Esophagus muscularis mucosa (tissue), 4 donors: ENCODE data around the gene PSMB4. TPM values are rescaled to one million over a fixed set of nuclear protein-coding genes. Genes with fewer than 3 reads are reported as not detected.
A peak's percentile ranks its signal among the peaks of the same experiment; 100 is the strongest.

Experiments
- DNase-seq: peaks from one replicate; pipeline ENCODE4 v3.0.0-alpha.2; 2017; ENCODE audit errors: extremely low spot score
- H3K27ac ChIP-seq, 4 donors: fragments of 200-600 bp; sonication (generic); replicated peaks in 1 of 4; 1 replicate in 3 of 4; 2 replicates in 1 of 4; pipeline ENCODE4 v1.5.1; 2016 to 2019; ENCODE audit warnings: mild to moderate bottlenecking in 1 of 4
- H3K27me3 ChIP-seq, 4 donors: fragments of 200-600 bp; sonication (generic); one replicate each; pipeline versions ENCODE4 v1.5.1 to v1.6.0; 2016 to 2019
- H3K36me3 ChIP-seq, 4 donors: fragments of 200-600 bp; sonication (generic); one replicate each; pipeline ENCODE4 v1.5.1; 2016 to 2019
- H3K4me1 ChIP-seq, 4 donors: fragments of 200-600 bp; sonication (generic); one replicate each; pipeline ENCODE4 v1.5.1; 2016 to 2019
- H3K4me3 ChIP-seq, 4 donors: fragments of 200-600 bp; sonication (generic); 1 replicate in 2 of 4; 2 replicates in 2 of 4; pipeline ENCODE4 v1.5.1; 2016 to 2019; ENCODE audit warnings: mild to moderate bottlenecking in 4 of 4, moderate library complexity in 1 of 4
- H3K9me3 ChIP-seq, 4 donors: fragments of 200-600 bp; sonication (generic); 1 replicate in 3 of 4; 2 replicates in 1 of 4; pipeline ENCODE4 v1.5.1; 2016 to 2019
- EP300 ChIP-seq: sonication (generic); formaldehyde crosslinking; IDR thresholded peaks from one replicate; pipeline ENCODE4 v1.6.1; 2017; ENCODE audit warnings: antibody characterized with exemption
- POLR2A ChIP-seq: fragments of 450-650 bp; IDR thresholded peaks from one replicate; pipeline ENCODE4 v1.6.1; 2017; ENCODE audit warnings: antibody characterized with exemption, moderate library complexity, mild to moderate bottlenecking, low read depth
- POLR2AphosphoS5 ChIP-seq, 2 donors: sonication (generic); formaldehyde crosslinking; IDR thresholded peaks; one replicate each; pipeline ENCODE4 v1.6.1; 2017; ENCODE audit warnings: antibody characterized with exemption in 2 of 2
- WGBS: methylation state at CpG from one replicate; pipeline ENCODE4 v1.1.5; 2018; 5-methylcytosine and 5-hydroxymethylcytosine counted together
- intact Hi-C: fragments of 100-400 bp; cut with DNase I; formaldehyde crosslinking; loops from one replicate; pipeline ENCODE4 v1.15.1; 2023
- total RNA-seq, 4 donors: library from RNA; depleted of rRNA; stranded (reverse); fragments of >200 nt; gene quantifications; one replicate each; pipeline versions ENCODE4 v1.1.0 to v1.2.1, GENCODE V29; 2016
- TF ChIP-seq, protein P1 (sequence below), 3 experiments: fragments of 200-600 bp in 2 of 3; fragments of 450-650 bp in 1 of 3; sonication (generic) in 2 of 3; IDR thresholded peaks; one replicate each; pipeline ENCODE4 v1.5.1; 2017 to 2019; ENCODE audit warnings: antibody characterized with exemption in 3 of 3, mild to moderate bottlenecking in 2 of 3, moderate library complexity in 1 of 3

Gene PSMB4
- total RNA-seq, 4 donors from 2014 or later = 236 to 284 (median 253) TPM

DNA sequence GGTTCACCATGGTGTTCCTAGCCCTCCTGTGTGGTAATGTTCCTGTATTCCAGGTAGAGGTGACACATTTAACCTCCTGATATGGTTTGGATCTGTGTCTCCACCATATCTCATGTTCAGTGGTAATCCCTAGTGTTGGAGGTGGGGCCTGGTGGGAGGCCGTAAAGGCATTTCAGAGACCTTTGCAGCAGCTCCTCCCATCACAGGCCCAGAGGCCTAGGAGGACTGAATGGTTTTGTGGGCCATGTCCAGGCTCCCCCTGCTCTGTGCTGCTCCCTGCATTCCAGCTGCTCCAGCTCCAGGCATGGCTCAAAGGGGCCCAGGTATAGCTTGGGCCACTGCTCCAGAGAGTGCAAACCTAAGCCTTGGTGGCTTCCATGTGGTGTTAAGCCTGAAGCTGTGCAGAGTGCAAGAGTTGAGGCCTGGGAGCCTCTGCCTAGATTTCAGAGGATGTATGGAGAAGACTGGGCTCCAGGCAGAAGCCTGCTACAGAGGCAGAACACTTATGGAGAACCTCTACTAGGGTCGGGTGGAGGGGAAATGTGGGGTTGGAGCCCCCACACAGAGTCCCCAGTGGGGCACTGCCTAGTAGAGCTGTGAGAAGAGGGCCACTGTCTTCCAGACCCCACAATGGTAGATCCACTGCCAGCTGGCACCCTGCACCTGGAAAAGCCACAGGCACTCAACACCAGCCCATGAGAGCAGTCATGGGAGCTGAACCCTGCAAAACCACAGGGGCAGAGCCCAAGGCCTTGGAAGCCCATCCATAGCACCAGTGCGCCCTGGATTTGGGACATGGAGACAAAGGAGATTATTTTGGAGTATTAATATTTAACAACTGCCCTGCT, 36.8 kb upstream of the PSMB4 start:
- no peak for DNase-seq
- no peaks in the 10 kb centered on the region for H3K9me3 ChIP-seq
- TF ChIP-seq EP300 (no peak), POLR2A (no peak), POLR2AphosphoS5 (IDR thresholded peaks at IDR 0.05) (no peak)
- TF ChIP-seq, protein P1, sequence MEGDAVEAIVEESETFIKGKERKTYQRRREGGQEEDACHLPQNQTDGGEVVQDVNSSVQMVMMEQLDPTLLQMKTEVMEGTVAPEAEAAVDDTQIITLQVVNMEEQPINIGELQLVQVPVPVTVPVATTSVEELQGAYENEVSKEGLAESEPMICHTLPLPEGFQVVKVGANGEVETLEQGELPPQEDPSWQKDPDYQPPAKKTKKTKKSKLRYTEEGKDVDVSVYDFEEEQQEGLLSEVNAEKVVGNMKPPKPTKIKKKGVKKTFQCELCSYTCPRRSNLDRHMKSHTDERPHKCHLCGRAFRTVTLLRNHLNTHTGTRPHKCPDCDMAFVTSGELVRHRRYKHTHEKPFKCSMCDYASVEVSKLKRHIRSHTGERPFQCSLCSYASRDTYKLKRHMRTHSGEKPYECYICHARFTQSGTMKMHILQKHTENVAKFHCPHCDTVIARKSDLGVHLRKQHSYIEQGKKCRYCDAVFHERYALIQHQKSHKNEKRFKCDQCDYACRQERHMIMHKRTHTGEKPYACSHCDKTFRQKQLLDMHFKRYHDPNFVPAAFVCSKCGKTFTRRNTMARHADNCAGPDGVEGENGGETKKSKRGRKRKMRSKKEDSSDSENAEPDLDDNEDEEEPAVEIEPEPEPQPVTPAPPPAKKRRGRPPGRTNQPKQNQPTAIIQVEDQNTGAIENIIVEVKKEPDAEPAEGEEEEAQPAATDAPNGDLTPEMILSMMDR (IDR thresholded peaks at IDR 0.05) = no peak
- no peaks in the 10 kb centered on the region for H3K27me3 ChIP-seq
- H3K36me3 ChIP-seq = peaks cover 29 to 53% (median 41%) of the 10 kb centered on the region in 4 donors
- WGBS = 100% methylated on average over 1 of the region's 3 CpGs
- H3K4me1 ChIP-seq = peaks cover 1 to 3% (median 2%) of the 10 kb centered on the region in 4 donors
- no peak overlapping the region for H3K4me3 ChIP-seq
- intact Hi-C loops = no loop called here
- H3K27ac ChIP-seq = no peak overlapping the region

DNA sequence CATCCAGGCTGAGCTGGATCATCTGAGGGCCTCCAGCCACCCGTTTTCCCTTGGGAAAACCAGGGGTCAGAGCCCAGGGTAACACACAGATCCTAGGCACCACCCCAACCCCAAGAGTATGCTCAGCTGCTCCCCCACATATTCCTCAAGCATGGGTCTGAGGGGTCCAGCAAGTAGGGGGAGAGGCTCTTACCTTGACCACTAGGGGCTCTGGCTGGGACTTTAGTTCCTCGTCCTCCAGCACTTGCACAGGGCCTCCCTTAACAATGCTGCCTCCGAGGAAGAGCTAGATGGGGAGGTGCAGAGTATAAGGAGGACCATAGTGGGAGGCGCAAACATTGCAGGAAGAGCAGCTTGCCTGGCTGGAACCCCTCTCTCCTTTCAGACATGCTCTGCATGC, 34.4 kb upstream of the PSMB4 start:
- H3K4me3 ChIP-seq = no peak overlapping the region
- H3K36me3 ChIP-seq = peaks cover 29 to 68% (median 45%) of the 10 kb centered on the region in 4 donors
- no peak for TF ChIP-seq EP300
- TF ChIP-seq, protein P1 (IDR thresholded peaks at IDR 0.05) = no peak
- TF ChIP-seq POLR2AphosphoS5 (IDR thresholded peaks at IDR 0.05) = no peak
- TF ChIP-seq POLR2A = no peak
- H3K27me3 ChIP-seq = no peaks in the 10 kb centered on the region
- DNase-seq = no peak
- H3K27ac ChIP-seq = no peak overlapping the region
- peaks cover 22 to 27% (median 26%) of the 10 kb centered on the region in 4 donors for H3K4me1 ChIP-seq
- no peaks in the 10 kb centered on the region for H3K9me3 ChIP-seq
- WGBS = 94% methylated on average over 2 of the region's 4 CpGs
- intact Hi-C loops = no loop called here

DNA sequence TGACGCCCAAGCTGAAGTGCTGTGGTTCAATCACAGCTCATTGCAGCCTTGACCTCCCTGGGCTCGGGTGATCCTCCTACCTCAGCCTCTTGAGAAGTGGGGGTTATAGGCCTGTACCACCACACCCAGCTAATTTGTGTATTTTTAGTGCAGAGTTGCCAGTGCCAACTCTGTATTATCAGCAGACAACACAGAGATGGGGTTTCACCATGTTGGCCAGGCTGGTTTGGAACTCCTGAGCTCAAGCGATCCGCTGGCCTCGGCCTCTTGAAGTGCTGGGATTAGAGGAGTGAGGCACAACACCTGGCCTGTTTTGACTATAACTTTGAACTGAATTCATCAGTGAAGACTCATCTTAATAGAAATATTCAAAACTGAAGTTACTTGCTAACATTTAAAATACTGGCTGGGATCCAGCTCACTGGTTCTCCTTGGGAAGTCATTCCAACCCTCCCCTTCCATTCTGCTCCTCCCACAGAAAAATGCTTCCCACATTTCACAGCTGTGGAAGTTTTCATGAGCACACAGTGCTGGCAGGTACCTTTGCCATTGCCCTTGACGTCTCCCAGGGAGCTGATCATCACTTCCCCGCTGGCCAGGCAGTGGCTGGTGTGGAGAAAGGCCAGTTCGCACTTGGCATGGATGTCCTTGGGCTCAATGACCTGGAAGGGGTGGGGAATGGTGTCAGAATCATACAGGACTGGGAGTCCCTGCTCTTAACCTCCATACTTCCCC, 31.5 kb upstream of the PSMB4 start:
- TF ChIP-seq POLR2AphosphoS5 (IDR thresholded peaks at IDR 0.05) = no peak
- TF ChIP-seq EP300 = no peak
- TF ChIP-seq, protein P1 (IDR thresholded peaks at IDR 0.05) = no peak
- no peak for TF ChIP-seq POLR2A
- H3K9me3 ChIP-seq = no peaks in the 10 kb centered on the region
- peak overlapping the region in 3 of 4 donors; percentile 15 to 49 (median 34) for H3K27ac ChIP-seq
- H3K36me3 ChIP-seq = peaks cover 29 to 60% (median 41%) of the 10 kb centered on the region in 4 donors
- peaks cover 48 to 55% (median 55%) of the 10 kb centered on the region in 4 donors for H3K4me1 ChIP-seq
- no peak overlapping the region for H3K4me3 ChIP-seq
- WGBS = 64% methylated on average over 8 of the region's 8 CpGs
- DNase-seq = no peak
- no peaks in the 10 kb centered on the region for H3K27me3 ChIP-seq
- intact Hi-C loops = no loop called here

DNA sequence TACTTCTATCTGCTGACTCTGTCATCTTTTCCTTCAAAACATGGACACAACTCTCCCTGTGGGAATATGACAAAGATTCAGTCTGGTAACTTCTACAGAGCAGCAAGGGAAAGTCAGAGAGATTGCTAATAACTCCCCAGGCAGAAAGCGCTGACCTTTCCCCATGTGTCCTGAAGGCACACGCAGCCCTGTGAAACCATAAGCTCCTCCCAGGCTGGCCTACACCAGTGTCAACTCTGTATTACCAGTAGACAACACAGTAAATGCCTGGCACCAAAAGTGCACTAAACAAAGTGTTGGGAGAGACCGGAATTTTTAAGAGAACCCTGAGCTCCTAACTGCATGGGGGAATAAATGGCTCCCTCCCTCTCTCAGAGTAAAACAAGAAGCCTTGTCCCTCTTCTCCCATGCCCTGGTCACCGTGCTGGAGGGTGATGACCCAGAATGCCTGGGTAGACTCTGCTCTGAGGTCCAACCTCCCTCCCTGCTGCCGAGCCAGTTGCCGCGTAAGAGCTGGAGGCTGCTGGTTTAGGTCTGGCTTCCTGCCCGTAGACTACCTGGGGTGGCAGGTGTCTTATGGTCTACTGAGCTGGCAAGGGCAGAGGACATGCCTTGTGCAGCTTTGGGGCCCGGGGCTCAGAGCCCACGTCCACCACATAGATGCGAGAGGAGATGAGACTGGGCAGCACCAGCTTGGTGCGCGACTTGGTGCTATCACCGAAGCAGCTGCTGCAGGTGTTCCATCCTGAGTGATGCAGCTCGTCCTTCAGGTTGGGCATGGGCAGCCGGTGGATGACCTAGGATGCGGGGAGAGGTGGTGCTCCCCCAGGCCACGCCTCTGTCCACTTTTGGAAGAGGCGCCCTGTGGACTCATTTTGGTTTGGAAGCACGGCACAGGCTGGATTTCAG, 30.7 kb upstream of the PSMB4 start:
- H3K9me3 ChIP-seq = no peaks in the 10 kb centered on the region
- peaks cover 29 to 52% (median 37%) of the 10 kb centered on the region in 4 donors for H3K36me3 ChIP-seq
- H3K27ac ChIP-seq = peak overlapping the region in 3 of 4 donors; percentile 13 to 49 (median 27)
- DNase-seq = no peak
- TF ChIP-seq POLR2A (no peak), EP300 (no peak), POLR2AphosphoS5 (IDR thresholded peaks at IDR 0.05) (no peak)
- TF ChIP-seq, protein P1 (IDR thresholded peaks at IDR 0.05) = no peak
- 96% methylated on average over 8 of the region's 20 CpGs for WGBS
- no peaks in the 10 kb centered on the region for H3K27me3 ChIP-seq
- intact Hi-C loops = no loop called here
- H3K4me1 ChIP-seq = peaks cover 52 to 61% (median 59%) of the 10 kb centered on the region in 4 donors
- H3K4me3 ChIP-seq = no peak overlapping the region
